Measurements from ENCODE around the gene BFSP1. TPM values are rescaled to one million over a fixed set of nuclear protein-coding genes. Genes with fewer than 3 reads are reported as not detected.

The BFSP1 gene
- total RNA-seq, 2 donors from 2014 or later = 0.52 to 0.99 TPM

DNA sequence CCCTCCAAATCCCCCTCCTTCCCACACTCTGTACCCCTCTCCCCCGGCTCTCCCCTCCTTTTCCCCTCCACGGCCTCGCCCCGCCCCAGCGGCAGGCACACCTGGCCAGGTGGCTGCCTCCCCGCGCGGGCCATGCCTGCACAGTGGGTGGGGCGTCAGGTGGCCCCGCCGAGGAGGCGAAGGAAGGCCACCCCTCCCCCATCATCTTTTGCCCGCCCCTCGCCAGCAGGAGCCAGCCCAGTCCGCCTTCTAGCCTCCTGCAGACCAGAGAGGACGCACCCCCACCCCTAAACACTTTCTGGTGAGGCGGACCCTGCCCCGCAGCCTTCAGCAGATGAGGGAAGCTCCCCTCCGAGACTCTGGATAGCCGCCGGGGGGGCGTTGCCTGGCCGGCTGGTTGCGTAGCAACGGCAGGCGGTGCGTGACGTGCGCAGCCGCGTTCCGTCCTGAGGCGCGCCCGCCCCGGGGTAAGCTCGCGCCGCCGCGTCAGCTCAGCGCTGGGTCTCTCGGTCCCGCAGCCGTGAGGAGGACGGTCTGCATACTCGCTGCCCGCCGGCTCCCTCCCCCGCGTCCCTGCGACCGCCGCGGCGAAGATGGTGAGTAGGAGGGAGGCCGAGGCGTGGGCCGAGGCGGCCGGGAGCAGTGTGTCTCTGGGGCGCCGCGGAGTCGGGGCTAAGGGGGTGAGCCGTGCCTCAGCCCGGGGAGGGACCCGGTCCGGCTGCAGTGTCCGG lies 38.6 kb upstream of the BFSP1 start, which contains the start of gene DSTN:
DSTN (plus strand) TSS at position 460 of the 731 bp plus-strand sequence; CDS start at position 594, 134 bp downstream.
- no peaks in the 10 kb centered on the region for H3K36me3 ChIP-seq (replicated peaks in 1 of 2; ENCODE audit: insufficient read depth in 1 of 2, low read depth in 2 of 2)
- H3K27me3 ChIP-seq = peaks cover 0 to 5% of the 10 kb centered on the region in 2 donors
- WGBS, 2 donors = 0 to 3% methylated on average over 7 to 61 of the region's 70 CpGs
- DNase-seq = peak; percentile 94 to 95 (median 94)
- H3K4me3 ChIP-seq = peak within 1 kb of the TSS; percentile 94 to 95
- TF ChIP-seq, protein P1, sequence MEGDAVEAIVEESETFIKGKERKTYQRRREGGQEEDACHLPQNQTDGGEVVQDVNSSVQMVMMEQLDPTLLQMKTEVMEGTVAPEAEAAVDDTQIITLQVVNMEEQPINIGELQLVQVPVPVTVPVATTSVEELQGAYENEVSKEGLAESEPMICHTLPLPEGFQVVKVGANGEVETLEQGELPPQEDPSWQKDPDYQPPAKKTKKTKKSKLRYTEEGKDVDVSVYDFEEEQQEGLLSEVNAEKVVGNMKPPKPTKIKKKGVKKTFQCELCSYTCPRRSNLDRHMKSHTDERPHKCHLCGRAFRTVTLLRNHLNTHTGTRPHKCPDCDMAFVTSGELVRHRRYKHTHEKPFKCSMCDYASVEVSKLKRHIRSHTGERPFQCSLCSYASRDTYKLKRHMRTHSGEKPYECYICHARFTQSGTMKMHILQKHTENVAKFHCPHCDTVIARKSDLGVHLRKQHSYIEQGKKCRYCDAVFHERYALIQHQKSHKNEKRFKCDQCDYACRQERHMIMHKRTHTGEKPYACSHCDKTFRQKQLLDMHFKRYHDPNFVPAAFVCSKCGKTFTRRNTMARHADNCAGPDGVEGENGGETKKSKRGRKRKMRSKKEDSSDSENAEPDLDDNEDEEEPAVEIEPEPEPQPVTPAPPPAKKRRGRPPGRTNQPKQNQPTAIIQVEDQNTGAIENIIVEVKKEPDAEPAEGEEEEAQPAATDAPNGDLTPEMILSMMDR (IDR thresholded peaks at IDR 0.05) = peak in 1 of 7 experiments; percentile 2
- TF ChIP-seq POLR2A (IDR thresholded peaks at IDR 0.05) = peak; percentile 97 to 98 (median 98)
- intact Hi-C loops (cut with DNase I) = no loop called here
- H3K4me1 ChIP-seq = peaks cover 35% of the 10 kb centered on the region
- H3K27ac ChIP-seq = peak within 1 kb of the TSS; percentile 97 to 100 (median 100)
- no peaks in the 10 kb centered on the region for H3K9me3 ChIP-seq
- ATAC-seq = peak; percentile 85

DNA sequence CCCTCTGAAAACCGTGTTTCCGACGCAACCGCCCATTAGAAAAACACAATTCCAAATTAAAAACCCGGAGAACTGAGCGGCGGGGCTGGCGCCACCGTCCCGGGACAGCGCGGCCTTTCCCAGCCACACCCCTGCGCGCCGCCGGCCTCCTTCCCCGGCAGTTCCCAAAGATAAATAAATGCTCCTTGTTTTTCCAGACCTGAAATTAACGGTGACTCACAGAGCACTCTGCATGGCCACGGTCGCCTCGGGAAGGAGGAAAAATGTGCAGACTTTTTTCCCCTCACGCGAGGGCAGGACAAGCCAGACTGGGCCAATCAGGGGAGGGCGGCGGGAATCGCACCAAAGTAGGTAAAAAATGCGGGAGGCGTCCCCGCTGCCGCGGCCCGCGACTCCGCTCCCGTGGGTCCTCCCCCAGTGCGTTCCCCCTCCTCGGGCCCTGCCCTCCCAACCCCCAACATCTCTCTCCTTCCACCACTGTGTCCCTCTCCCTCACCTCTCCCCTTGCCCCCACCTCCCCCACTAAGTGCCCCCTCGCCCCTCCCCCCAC lies 37.9 kb upstream of the BFSP1 start:
- intact Hi-C loops (cut with DNase I) = no loop called here

DNA sequence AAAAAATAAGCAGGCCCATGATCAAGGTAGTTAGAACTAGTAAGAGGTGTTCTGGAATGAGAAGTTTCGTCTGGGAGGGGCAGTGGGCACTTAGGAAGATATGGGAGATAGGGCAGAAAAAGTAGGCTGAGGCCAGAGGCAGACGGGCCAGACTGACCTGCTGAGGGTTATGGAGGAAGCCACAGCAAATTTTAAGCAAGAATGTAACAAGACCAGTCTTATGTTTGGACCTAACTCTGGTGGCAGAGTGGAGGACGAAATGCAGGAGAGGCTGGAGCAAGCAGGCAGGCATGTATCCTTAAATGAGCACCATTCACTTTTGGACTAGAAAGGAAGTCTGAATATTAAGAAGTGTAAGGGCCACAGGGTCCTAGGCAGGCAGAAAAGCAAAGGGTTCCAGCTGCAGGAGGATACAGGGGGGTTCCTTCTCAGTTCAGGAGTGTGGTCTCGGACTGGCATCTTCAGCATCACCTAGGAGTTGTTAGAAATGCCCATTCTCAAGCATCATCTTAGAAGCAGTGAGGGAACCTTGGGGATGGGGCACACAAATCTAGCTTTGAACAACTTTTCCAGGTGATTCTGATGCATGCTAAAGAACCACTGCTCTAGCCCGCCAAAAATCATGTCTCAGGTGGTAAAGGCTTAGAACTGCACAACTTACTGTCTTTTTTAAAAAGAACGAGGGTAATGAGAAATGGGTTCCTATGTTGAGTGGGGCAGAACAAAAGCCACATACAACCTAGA lies 37.0 kb upstream of the BFSP1 start:
- Histone ChIP-seq H3K27ac (peak overlapping the region; percentile 97 to 100 (median 100)), H3K4me1 (peaks cover 21% of the 10 kb centered on the region), H3K27me3 (peaks cover 0 to 5% of the 10 kb centered on the region in 2 donors), H3K36me3 (replicated peaks in 1 of 2; ENCODE audit: insufficient read depth in 1 of 2, low read depth in 2 of 2) (no peaks in the 10 kb centered on the region), H3K4me3 (no peak overlapping the region), H3K9me3 (no peaks in the 10 kb centered on the region)
- DNase-seq (no peak), ATAC-seq (no peak)
- 58 to 62% methylated on average over 6 of the region's 6 CpGs for WGBS, 2 donors
- intact Hi-C loops (cut with DNase I) = no loop called here
- TF ChIP-seq, protein P1 (IDR thresholded peaks at IDR 0.05) = no peak
- TF ChIP-seq POLR2A (IDR thresholded peaks at IDR 0.05) = no peak

More for the DNA sequence above, 37.9 kb upstream of the BFSP1 start:
- peak; percentile 62 for ATAC-seq
- peak overlapping the region in 1 of 2 donors; percentile 94 for H3K4me3 ChIP-seq
- H3K27me3 ChIP-seq = peaks cover 0 to 5% of the 10 kb centered on the region in 2 donors
- peak; percentile 85 to 90 (median 87) for DNase-seq
- H3K36me3 ChIP-seq (replicated peaks in 1 of 2; ENCODE audit: insufficient read depth in 1 of 2, low read depth in 2 of 2) = no peaks in the 10 kb centered on the region
- WGBS, 2 donors = 0 to 1% methylated on average over 36 to 37 of the region's 38 CpGs
- H3K9me3 ChIP-seq = no peaks in the 10 kb centered on the region
- peaks cover 29% of the 10 kb centered on the region for H3K4me1 ChIP-seq
- TF ChIP-seq, protein P1 (IDR thresholded peaks at IDR 0.05) = no peak
- TF ChIP-seq POLR2A (IDR thresholded peaks at IDR 0.05) = peak; percentile 77 to 88 (median 82)
- H3K27ac ChIP-seq = peak overlapping the region; percentile 97 to 100 (median 100)

DNA sequence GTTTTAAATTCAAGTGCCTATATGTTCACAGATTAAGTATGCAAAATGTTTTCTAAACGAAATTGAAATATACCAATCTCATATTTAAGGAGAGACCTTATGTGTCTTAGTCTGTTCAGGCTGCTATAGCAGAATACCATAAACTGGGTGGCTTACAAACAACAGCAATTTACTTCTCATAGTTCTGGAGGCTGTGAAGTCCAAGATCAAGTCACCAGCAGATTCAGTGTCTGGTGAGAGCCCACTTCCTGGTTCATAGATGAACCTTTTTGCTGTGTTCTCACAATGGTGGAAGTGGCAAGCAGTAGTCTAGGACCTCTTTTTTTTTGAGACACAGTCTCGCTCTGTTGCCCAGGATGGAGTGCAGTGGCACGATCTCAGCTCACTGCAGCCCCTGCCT lies 35.2 kb upstream of the BFSP1 start:
- peaks cover 0 to 5% of the 10 kb centered on the region in 2 donors for H3K27me3 ChIP-seq
- DNase-seq (no peak), ATAC-seq (no peak)
- H3K27ac ChIP-seq = no peak overlapping the region
- intact Hi-C loops (cut with DNase I) = no loop called here
- 79 to 94% methylated on average over 3 of the region's 3 CpGs for WGBS, 2 donors
- no peaks in the 10 kb centered on the region for H3K9me3 ChIP-seq
- H3K4me3 ChIP-seq = no peak overlapping the region
- no peaks in the 10 kb centered on the region for H3K36me3 ChIP-seq (replicated peaks in 1 of 2; ENCODE audit: insufficient read depth in 1 of 2, low read depth in 2 of 2)
- peaks cover 12% of the 10 kb centered on the region for H3K4me1 ChIP-seq
- TF ChIP-seq, protein P1 (IDR thresholded peaks at IDR 0.05) = no peak
- TF ChIP-seq POLR2A (IDR thresholded peaks at IDR 0.05) = no peak
